ENCODE measurements around the gene RSPO4.
"Not testable (repeated sequence)": the region's sequence is repeated elsewhere in the genome, so short reads cannot be mapped to it uniquely, and the experiment has no call there.

The RSPO4 gene
- total RNA-seq: 0 to 0.53 (median 0) reads per million in 9 experiments

DNA sequence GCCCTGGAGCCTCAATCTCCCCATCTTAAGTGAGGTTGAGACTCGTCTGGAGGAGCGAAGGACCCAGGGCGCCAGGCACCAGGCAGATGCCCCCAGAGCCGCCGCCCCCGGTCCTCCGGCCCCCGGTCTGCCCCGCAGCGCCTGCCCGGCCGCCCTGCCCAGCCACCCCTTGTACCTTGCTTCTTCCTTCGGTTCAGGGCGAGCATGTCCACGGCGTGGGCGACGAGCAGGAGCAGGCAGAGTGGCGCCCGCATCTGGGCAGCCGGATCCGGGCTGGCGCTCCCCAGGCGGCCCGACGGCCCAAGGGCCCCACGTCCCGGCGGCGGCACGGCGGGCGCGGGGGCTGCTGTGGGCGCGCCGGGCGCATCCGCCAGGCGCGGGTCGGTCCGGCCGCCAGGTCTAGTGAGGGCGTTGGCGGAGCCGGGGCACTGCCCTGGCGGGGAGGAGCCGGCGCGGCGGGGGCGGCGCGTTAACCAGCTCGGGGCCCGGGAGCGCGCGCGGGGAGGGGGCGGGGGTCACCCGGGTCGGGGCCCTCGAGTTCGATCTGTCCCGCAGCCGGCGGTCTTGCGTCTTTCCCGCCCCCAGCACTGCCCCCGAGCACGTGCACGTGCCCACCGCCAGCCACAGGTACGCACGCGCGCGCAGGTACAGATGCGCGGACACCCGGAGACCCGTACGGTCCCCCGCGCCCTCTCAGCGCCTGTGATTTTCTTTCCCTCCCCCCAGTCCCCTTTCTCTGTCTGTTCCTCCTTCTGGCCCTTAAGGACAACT, at the start of gene RSPO4:
Gene RSPO4, minus strand, starts transcription at position 401 of the 771 bp plus-strand sequence. Its CDS starts 147 bp downstream, at position 254.
- Mint-ChIP-seq H3K27me3 (peaks cover 48 to 82% of the 10 kb centered on the region in 2 donors), H3K36me3 (ENCODE audit: insufficient read depth) (no peaks in the 10 kb centered on the region), H3K27ac (no peak within 1 kb of the TSS), H3K4me1 (ENCODE audit: low read depth in 2 of 2) (peaks cover 6 to 9% of the 10 kb centered on the region in 2 donors), H3K4me3 (peak within 1 kb of the TSS in 1 of 2 donors; percentile 30), H3K9me3 (no peaks in the 10 kb centered on the region)
- DNase-seq (no peak), ATAC-seq (replicated peaks) (no peak)

DNA sequence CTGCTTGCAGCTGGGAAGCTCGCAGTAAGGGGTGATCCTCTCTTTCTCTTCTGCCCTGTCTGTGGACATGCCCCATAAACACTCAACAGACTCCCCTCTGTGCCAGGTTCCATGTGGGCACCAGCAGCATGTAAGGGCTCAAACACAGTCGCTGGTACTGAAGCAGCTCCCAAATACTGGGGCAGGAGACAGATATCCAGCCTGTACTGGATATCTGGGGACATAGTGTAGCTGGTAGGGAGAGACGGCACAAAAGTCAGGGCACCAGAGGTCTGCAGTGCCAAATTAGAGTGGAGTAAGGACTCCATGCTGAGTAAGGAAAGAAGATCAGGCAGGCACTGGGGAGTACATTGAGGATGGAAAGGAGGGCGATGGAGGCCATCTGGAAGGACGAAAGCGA, 48.3 kb upstream of the RSPO4 start:
- Mint-ChIP-seq H3K36me3 (ENCODE audit: insufficient read depth) (no peaks in the 10 kb centered on the region), H3K9me3 (no peaks in the 10 kb centered on the region), H3K27me3 (peaks cover 0 to 8% of the 10 kb centered on the region in 2 donors), H3K27ac (no peak overlapping the region), H3K4me3 (no peak overlapping the region), H3K4me1 (ENCODE audit: low read depth in 2 of 2) (no peaks in the 10 kb centered on the region)
- ATAC-seq (replicated peaks) (no peak), DNase-seq (no peak)

DNA sequence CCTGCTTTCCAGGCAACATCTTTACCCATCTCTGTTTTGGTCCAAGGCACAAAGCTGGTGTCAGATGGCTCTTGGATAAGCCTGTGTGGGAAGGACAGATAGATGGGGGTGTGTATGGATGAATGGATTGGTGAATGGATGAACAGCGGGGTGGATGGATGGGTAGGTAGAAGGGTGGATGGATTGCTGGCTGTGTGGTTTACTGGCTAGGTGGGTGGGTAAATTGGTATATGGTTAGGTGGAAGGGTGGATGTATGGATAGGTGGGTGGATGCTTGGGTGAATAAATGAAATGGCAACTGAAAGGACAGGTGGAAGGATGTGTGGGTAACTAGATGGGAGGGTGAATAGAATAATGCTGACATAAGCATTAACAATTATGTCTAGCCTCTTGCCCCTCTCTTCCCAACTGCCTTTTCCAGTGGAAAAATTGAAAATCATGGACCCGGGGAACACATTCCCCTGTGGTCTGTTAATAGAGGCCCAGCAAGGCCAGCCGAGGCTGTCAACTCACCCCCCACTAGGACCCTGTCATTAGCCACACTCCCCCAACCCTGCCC, 43.8 kb upstream of the RSPO4 start:
- Mint-ChIP-seq H3K9me3 (no peaks in the 10 kb centered on the region), H3K4me1 (ENCODE audit: low read depth in 2 of 2) (peaks cover 0 to 1% of the 10 kb centered on the region in 2 donors), H3K36me3 (ENCODE audit: insufficient read depth) (no peaks in the 10 kb centered on the region), H3K27ac (no peak overlapping the region), H3K4me3 (no peak overlapping the region), H3K27me3 (peaks cover 6 to 8% of the 10 kb centered on the region in 2 donors)
- ATAC-seq (replicated peaks) (no peak), DNase-seq (no peak)

DNA sequence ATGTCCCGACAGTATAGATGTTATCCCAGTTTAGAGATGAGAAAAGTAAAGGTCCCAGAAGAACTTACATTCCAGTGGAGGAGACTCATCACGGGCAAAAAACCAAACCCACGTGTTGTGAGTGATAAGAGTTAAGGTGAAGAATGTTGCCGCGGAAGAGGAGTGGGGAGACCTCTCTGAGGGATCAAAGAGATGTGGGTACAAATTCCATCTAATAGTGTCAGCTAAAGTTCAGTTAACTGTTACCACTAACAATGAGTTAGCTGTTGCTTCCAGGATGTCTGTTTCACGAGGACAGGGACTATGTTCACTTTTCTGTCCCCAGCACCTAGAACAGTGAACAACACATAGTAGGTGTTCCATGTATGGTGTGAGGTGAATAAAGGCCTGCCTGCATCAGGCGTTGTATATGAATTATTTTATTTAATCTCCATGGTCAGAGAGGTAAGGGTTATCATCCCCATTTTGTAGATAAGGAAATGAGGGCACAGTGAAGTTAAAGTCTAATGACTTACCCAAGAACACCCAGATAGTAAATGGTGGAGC, 39.8 kb upstream of the RSPO4 start:
- peaks cover 6 to 26% of the 10 kb centered on the region in 2 donors for H3K27me3 Mint-ChIP-seq

DNA sequence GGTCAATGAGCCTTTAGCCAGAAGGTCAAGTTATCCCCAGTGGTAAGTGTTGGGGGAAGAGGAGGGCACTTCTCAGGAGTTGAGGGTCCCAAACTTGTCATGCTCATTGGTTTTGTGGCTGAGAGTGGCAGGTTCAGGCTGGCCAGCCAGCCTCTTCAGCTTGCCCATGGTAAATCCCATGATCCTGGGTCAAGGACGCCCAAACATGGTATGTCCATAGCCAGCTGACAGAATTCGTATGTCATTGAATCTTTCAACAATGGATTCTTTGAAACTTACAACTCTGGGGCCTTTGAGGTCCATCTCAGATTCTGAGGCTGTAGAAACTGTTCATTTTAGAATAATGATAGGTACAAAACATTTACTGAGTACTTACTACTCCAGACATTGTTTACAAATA, 36.1 kb upstream of the RSPO4 start:
- no peak overlapping the region for H3K27ac Mint-ChIP-seq
- H3K36me3 Mint-ChIP-seq (ENCODE audit: insufficient read depth): no peaks in the 10 kb centered on the region
- DNase-seq (no peak), ATAC-seq (replicated peaks) (no peak)
- H3K9me3 Mint-ChIP-seq: no peaks in the 10 kb centered on the region
- H3K4me1 Mint-ChIP-seq (ENCODE audit: low read depth in 2 of 2): peaks cover 0 to 1% of the 10 kb centered on the region in 2 donors
- H3K27me3 Mint-ChIP-seq: peaks cover 25 to 50% of the 10 kb centered on the region in 2 donors
- no peak overlapping the region for H3K4me3 Mint-ChIP-seq

More for the DNA sequence above, 39.8 kb upstream of the RSPO4 start:
- DNase-seq (no peak), ATAC-seq (replicated peaks) (no peak)
- Mint-ChIP-seq H3K36me3 (ENCODE audit: insufficient read depth) (no peaks in the 10 kb centered on the region), H3K4me3 (no peak overlapping the region), H3K27ac (no peak overlapping the region), H3K9me3 (no peaks in the 10 kb centered on the region), H3K4me1 (ENCODE audit: low read depth in 2 of 2) (peaks cover 0 to 1% of the 10 kb centered on the region in 2 donors)

DNA sequence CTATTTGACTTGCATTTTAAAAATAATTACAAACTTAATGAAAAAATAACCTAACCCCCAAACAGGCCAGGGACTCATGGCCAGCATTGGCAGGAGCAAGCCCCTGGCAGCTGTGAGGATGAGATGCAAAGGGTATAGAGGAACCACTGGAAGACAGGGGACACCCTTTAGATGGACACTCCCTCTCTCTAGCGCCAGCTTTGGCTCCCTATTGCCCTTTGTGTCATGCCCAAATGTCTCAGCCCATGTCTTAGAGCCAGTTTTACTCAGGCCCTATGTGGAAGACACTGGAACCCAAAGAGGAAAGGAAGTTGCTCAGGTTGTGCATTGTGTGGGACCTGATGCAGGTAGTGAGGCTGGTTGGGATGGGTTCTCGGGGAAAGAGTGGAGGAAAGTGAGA, 34.9 kb upstream of the RSPO4 start:
- Mint-ChIP-seq H3K9me3 (no peaks in the 10 kb centered on the region), H3K27me3 (peaks cover 25 to 57% of the 10 kb centered on the region in 2 donors), H3K4me1 (ENCODE audit: low read depth in 2 of 2) (no peaks in the 10 kb centered on the region), H3K4me3 (no peak overlapping the region), H3K27ac (no peak overlapping the region), H3K36me3 (ENCODE audit: insufficient read depth) (no peaks in the 10 kb centered on the region)
- ATAC-seq (replicated peaks) (no peak), DNase-seq (no peak)

DNA sequence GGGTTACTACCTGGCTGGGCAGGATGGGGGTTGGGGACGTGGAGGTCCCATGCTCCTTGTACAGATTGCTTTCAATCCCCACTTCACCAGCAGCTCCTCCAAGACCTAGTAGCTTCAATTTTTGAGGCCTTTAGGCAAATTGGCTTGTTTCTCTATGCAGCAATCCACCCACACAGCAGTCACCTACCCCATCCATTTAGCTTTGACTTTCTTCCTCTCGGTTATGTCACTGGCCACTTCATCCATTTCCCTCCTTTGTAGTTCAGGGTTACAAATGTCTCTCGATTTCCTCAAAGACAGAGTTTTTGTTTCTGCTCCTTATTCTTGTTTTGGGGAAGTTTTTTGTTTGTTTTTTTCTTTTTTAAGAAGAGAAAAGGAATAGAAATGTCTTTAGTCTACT, 33.4 kb upstream of the RSPO4 start:
- Mint-ChIP-seq H3K27ac (no peak overlapping the region), H3K9me3 (no peaks in the 10 kb centered on the region), H3K4me1 (ENCODE audit: low read depth in 2 of 2) (no peaks in the 10 kb centered on the region), H3K27me3 (peaks cover 29 to 66% of the 10 kb centered on the region in 2 donors), H3K36me3 (ENCODE audit: insufficient read depth) (no peaks in the 10 kb centered on the region), H3K4me3 (no peak overlapping the region)
- no peak for DNase-seq
- no peak for ATAC-seq (replicated peaks)

DNA sequence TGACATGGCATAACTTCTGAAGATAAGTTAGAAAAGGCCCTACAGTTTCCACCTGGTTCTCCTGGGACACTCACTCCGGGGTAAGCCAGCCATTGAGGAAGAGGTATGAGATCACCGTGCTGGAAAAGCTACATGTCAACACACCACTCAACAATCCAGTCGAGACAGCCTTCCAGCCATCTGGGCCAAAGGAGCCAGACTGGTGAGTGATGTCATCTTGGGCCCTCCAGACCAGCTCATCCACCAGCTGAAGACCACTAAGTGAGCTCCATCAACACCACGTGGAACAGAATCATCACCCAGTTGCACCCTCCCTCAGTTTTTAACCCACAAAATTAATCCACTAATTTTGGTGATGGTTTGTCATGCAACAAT, 32.3 kb upstream of the RSPO4 start:
- Mint-ChIP-seq H3K36me3 (ENCODE audit: insufficient read depth) (no peaks in the 10 kb centered on the region), H3K4me1 (ENCODE audit: low read depth in 2 of 2) (no peaks in the 10 kb centered on the region), H3K27ac (no peak overlapping the region), H3K9me3 (no peaks in the 10 kb centered on the region), H3K4me3 (no peak overlapping the region), H3K27me3 (peaks cover 39 to 75% of the 10 kb centered on the region in 2 donors)
- no peak for ATAC-seq (replicated peaks)
- no peak for DNase-seq

DNA sequence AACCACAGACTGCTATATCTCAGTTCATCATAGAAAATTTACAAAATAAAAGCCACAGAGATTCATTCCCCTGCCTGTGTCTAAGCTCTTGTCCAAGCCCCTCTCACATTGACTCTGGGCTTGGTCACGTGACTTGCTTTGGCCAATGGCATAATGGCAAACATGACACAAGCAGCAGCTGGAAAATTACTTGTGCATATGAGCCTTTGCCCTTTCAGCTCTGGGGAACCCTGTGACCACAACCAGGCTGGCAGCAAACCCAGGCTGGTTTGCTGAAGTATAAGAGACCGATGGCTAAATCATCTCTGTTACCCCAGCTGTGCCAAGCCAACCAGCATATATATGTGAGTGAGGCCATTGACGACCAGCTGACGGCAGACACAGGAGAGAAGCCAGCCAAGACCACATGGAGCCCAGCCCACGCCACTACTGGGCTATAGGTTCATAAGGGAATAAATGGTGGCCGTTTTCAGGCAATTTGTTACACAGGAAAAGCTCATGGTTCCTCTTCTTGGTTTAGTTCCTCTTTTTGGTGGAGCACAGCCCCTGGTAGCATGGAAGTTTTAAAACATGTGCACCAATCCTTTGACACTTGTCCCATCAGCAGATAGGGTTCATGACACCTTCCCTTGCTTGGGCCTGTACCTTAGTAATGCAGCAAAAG, 31.8 kb upstream of the RSPO4 start:
- DNase-seq (no peak), ATAC-seq (replicated peaks) (no peak)
- H3K36me3 Mint-ChIP-seq (ENCODE audit: insufficient read depth): no peaks in the 10 kb centered on the region
- no peak overlapping the region for H3K4me3 Mint-ChIP-seq
- H3K4me1 Mint-ChIP-seq (ENCODE audit: low read depth in 2 of 2): no peaks in the 10 kb centered on the region
- H3K9me3 Mint-ChIP-seq: no peaks in the 10 kb centered on the region
- peaks cover 39 to 69% of the 10 kb centered on the region in 2 donors for H3K27me3 Mint-ChIP-seq
- H3K27ac Mint-ChIP-seq: no peak overlapping the region

DNA sequence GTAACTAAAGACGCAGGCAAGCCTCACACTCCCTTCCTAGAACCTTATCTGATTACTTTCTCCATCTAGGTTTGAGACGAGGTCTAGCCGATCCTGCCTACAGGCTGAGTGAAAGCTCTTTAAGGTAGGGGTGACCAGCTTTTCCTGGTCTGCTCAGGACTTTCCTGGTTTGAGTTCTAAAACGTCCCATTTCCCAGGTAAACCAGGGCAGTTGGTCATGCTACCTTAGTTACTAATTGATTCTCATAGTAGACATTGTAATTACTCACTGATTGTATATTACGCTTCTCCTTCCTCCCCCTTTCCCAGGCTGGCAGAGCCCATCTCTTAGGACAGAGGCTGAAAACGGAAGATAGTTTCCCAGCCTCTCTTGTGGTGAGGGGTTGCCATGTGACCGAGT, 27.9 kb upstream of the RSPO4 start:
- no peaks in the 10 kb centered on the region for H3K36me3 Mint-ChIP-seq (ENCODE audit: insufficient read depth)
- H3K4me1 Mint-ChIP-seq (ENCODE audit: low read depth in 2 of 2): no peaks in the 10 kb centered on the region
- H3K9me3 Mint-ChIP-seq: no peaks in the 10 kb centered on the region
- no peak overlapping the region for H3K4me3 Mint-ChIP-seq
- ATAC-seq (replicated peaks) (no peak), DNase-seq (no peak)
- H3K27me3 Mint-ChIP-seq: peaks cover 48% of the 10 kb centered on the region in 2 donors
- no peak overlapping the region for H3K27ac Mint-ChIP-seq

DNA sequence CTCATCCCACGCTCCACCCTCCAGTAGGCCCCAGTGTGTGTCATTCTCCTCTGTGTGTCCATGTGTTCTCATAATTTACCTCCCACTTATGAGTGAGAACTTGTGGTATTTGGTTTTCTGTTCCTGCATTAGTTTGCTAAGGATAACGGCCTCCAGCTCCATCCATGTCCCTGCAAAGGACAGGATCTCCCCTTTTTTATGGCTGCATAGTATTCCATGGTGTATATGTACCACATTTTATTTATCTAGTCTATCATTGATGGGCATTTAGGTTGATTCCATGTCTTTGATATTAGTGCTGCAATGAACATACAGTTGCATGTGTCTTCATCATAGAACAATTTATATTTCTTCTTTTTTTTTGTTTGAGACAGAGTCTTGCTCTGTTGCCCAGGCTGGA, 24.1 kb upstream of the RSPO4 start:
- H3K4me1 Mint-ChIP-seq (ENCODE audit: low read depth in 2 of 2); H3K4me3 Mint-ChIP-seq; H3K27ac Mint-ChIP-seq; ATAC-seq (replicated peaks); H3K9me3 Mint-ChIP-seq; DNase-seq; H3K36me3 Mint-ChIP-seq (ENCODE audit: insufficient read depth): not testable (repeated sequence)
- peaks cover 44 to 53% of the 10 kb centered on the region in 2 donors for H3K27me3 Mint-ChIP-seq

DNA sequence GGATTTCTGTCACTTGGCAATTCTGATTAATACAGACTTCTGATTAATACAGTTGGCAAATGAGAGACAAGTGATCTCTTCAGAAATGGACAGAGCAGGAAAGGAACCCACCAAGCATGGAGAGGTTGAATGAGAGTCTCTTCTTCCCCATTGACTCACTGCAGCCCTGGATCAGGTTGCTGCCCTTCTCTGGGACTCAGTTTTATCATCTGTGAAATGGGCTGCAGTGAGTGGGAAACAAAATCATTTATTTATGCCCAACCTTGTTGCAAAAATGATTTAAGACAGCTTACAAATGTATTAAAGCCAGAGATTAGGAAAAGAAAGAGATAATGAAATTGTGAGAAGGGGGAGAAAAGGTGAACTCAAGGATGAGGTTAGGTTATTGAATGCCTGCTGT, 20.8 kb upstream of the RSPO4 start:
- ATAC-seq (replicated peaks): no peak
- Mint-ChIP-seq H3K4me1 (ENCODE audit: low read depth in 2 of 2) (no peaks in the 10 kb centered on the region), H3K27me3 (peaks cover 42 to 49% of the 10 kb centered on the region in 2 donors), H3K27ac (no peak overlapping the region), H3K36me3 (ENCODE audit: insufficient read depth) (no peaks in the 10 kb centered on the region), H3K4me3 (no peak overlapping the region), H3K9me3 (no peaks in the 10 kb centered on the region)
- DNase-seq: no peak

DNA sequence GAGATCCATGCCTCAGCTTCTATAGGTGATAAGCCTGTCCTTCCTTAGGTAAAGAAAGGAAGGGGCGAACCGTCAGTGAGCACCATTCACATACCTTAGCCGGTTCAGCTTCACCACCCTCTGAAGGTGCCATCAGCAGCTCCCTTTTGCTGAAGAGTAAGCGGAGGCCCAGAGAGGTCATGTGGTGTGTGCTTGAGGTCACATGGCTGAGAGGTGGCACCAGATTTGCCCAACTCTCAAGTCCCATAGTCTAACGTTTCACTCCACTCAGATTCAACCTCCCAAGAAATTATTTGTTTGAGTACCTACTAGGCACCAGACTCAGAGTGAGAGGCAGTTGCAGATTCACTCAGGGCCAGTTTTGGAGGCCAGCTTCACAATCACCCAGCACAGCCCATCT, 18.5 kb upstream of the RSPO4 start:
- Mint-ChIP-seq H3K9me3 (no peaks in the 10 kb centered on the region), H3K27me3 (peaks cover 38 to 43% of the 10 kb centered on the region in 2 donors), H3K4me3 (no peak overlapping the region), H3K4me1 (ENCODE audit: low read depth in 2 of 2) (no peaks in the 10 kb centered on the region), H3K27ac (no peak overlapping the region), H3K36me3 (ENCODE audit: insufficient read depth) (no peaks in the 10 kb centered on the region)
- ATAC-seq (replicated peaks) (no peak), DNase-seq (no peak)

Measured in effector memory CD8-positive, alpha-beta T cell (primary cell).